DOHH2 (cell line): Measurements from ENCODE around the gene ANKRD6.

Experiments
- H3F3A ChIP-seq: fragments of 200-600 bp; sonication (generic), shearing (Covaris generic); 2 replicates; pipeline ENCODE4 v1.6.0; 2016; ENCODE audit warnings: antibody characterized with exemption, mild to moderate bottlenecking; ENCODE audit not compliant: control insufficient read depth, insufficient read depth
- H3K27ac ChIP-seq: fragments of 200-600 bp; sonication (generic); 2 replicates; pipeline ENCODE4 v1.5.1; 2014; ENCODE audit warnings: low read depth, mild to moderate bottlenecking, low read length, moderate library complexity
- H3K27me3 ChIP-seq: fragments of 200-600 bp; sonication (generic); 2 replicates; pipeline ENCODE4 v1.6.1; 2014; ENCODE audit warnings: mild to moderate bottlenecking, low read length, mixed read lengths; ENCODE audit not compliant: control insufficient read depth
- H3K36me3 ChIP-seq: fragments of 200-600 bp; sonication (generic); 2 replicates; pipeline ENCODE4 v1.6.1; 2014; ENCODE audit warnings: mild to moderate bottlenecking, low read length, moderate library complexity, mixed read lengths; ENCODE audit not compliant: control insufficient read depth
- H3K4me1 ChIP-seq: fragments of 200-600 bp; sonication (generic); 2 replicates; pipeline ENCODE4 v1.6.1; 2014; ENCODE audit warnings: mild to moderate bottlenecking, low read length, mixed read lengths; ENCODE audit not compliant: control insufficient read depth
- H3K4me2 ChIP-seq: fragments of 200-600 bp; sonication (generic); 2 replicates; pipeline ENCODE4 v1.6.0; 2014; ENCODE audit warnings: mild to moderate bottlenecking, low read length, moderate library complexity
- H3K4me3 ChIP-seq: fragments of 200-600 bp; sonication (generic); 2 replicates; pipeline ENCODE4 v1.5.1; 2014; ENCODE audit warnings: mild to moderate bottlenecking, low read length, mixed read lengths
- H3K79me2 ChIP-seq: fragments of 200-600 bp; sonication (generic); 2 replicates; pipeline ENCODE4 v1.6.1; 2014; ENCODE audit warnings: mild to moderate bottlenecking, low read length, mixed read lengths; ENCODE audit not compliant: control insufficient read depth
- H3K9me2 ChIP-seq: fragments of 200-600 bp; sonication (generic); replicated peaks from 2 replicates; pipeline ENCODE4 v1.6.1; 2014; ENCODE audit warnings: mild to moderate bottlenecking, low read length, mixed read lengths; ENCODE audit not compliant: control insufficient read depth
- H3K9me3 ChIP-seq: fragments of 200-600 bp; sonication (generic); 2 replicates; pipeline ENCODE4 v1.6.1; 2014; ENCODE audit warnings: antibody characterized with exemption, low read length, mixed read lengths; ENCODE audit not compliant: control insufficient read depth, insufficient read depth
- H4K20me1 ChIP-seq: fragments of 200-600 bp; sonication (generic); 2 replicates; pipeline ENCODE4 v1.6.0; 2014; ENCODE audit warnings: low read depth, mild to moderate bottlenecking, antibody characterized with exemption, low read length, moderate library complexity; ENCODE audit not compliant: control insufficient read depth, insufficient read depth
- CTCF ChIP-seq: fragments of 200-600 bp; sonication (generic); IDR thresholded peaks from one replicate; pipeline ENCODE4 v1.5.1; 2014; ENCODE audit warnings: antibody characterized with exemption, mild to moderate bottlenecking, low read depth, low read length; ENCODE audit not compliant: poor library complexity, severe bottlenecking
- EZH2phosphoT487 ChIP-seq: fragments of 200-600 bp; sonication (generic); IDR thresholded peaks from 2 replicates; pipeline ENCODE4 v1.6.1; 2017; ENCODE audit warnings: borderline replicate concordance, mild to moderate bottlenecking, antibody characterized with exemption, low read length, moderate library complexity, mixed read lengths

Gene ANKRD6

DNA sequence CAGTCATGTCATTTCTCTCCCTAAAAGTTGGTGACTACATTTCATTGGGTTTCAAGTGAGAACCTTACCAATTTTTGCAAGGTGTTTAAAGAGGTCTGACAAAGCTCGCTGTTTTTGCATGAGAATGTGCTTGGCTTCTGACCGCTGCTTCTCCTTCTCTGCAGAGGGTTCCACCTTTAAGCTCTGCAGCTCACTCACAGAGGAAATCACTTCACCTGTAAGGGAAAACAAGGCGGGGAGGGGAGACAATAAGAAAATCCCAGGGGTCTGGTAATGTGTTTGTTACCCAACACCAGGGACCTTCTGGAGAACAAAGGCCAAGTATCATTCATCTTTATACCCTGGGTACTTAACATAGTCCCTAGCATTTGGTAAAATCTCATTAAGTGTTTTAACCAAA lies 245.6 kb downstream of the ANKRD6 start:
- Histone ChIP-seq H3K27ac (no peak overlapping the region), H3K4me2 (no peak overlapping the region), H3K27me3 (no peaks in the 10 kb centered on the region), H3K4me1 (no peaks in the 10 kb centered on the region), H3F3A (no peaks in the 10 kb centered on the region), H3K79me2 (no peaks in the 10 kb centered on the region), H3K9me2 (no peaks in the 10 kb centered on the region), H3K36me3 (peaks cover 90% of the 10 kb centered on the region), H3K4me3 (no peak overlapping the region), H3K9me3 (no peaks in the 10 kb centered on the region), H4K20me1 (no peaks in the 10 kb centered on the region)
- TF ChIP-seq CTCF (no peak), EZH2phosphoT487 (no peak)

- H3K9me3 ChIP-seq: no peaks in the 10 kb centered on the region
- no peak overlapping the region for H3K4me2 ChIP-seq
- H3K79me2 ChIP-seq: no peaks in the 10 kb centered on the region
- H3K9me2 ChIP-seq: no peaks in the 10 kb centered on the region
- TF ChIP-seq EZH2phosphoT487 (no peak), CTCF (no peak)
- H3K27ac ChIP-seq: no peak overlapping the region
- no peak overlapping the region for H3K4me3 ChIP-seq
- no peaks in the 10 kb centered on the region for H3K27me3 ChIP-seq
- no peaks in the 10 kb centered on the region for H4K20me1 ChIP-seq
- H3F3A ChIP-seq: no peaks in the 10 kb centered on the region
- H3K36me3 ChIP-seq: peaks cover 88% of the 10 kb centered on the region
- H3K4me1 ChIP-seq: no peaks in the 10 kb centered on the region
Measured at GRCh38 chr6:89679215-89680120, 246.5 kb downstream of the ANKRD6 start.

DNA sequence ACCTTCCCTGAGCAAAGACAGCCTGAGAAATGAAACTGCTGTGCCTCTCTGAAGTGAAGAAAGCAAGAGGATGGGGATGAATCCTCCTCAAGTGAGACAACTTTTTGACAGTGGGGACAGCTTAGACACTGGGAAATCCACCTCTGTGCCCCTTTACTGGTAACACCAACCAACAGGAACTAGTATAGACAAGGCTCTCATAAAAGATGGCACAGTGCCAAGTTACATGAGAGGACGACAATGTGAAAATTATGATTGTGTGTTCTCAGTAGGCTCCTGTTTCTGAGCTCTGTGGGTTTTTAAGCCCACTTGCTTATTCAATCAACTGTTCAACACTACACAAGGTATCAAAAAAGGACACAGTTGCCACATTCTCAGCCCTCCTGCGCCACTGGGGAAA lies 247.2 kb downstream of the ANKRD6 start:
- no peak for TF ChIP-seq EZH2phosphoT487
- no peak for TF ChIP-seq CTCF
- no peaks in the 10 kb centered on the region for H4K20me1 ChIP-seq
- H3K36me3 ChIP-seq: peaks cover 88% of the 10 kb centered on the region
- H3K27me3 ChIP-seq: no peaks in the 10 kb centered on the region
- H3K79me2 ChIP-seq: no peaks in the 10 kb centered on the region
- no peak overlapping the region for H3K27ac ChIP-seq
- H3F3A ChIP-seq: no peaks in the 10 kb centered on the region
- no peak overlapping the region for H3K4me2 ChIP-seq
- H3K9me2 ChIP-seq: no peaks in the 10 kb centered on the region
- no peak overlapping the region for H3K4me3 ChIP-seq
- H3K4me1 ChIP-seq: no peaks in the 10 kb centered on the region
- no peaks in the 10 kb centered on the region for H3K9me3 ChIP-seq
